ENCODE results near the gene WNT11.

The WNT11 gene

DNA sequence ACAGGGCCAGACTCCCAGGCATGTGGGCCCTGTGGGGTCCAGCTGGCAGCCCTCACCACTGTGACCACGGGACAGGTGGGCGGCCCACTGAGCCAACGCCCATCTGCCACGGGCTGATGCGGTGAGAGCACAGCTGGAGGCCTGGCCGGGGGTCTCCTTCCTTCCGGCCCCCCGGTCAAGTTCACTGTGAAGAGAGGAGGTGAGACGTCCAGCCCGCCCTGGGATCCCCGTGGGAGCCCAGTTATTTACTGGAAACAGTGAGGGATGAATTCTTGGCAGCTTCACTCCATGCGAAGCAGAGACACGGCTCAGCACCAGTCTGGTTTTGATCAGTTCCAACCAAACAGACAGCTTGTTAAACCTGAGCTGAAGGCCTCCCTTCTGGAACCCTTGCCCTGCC is 38.7 kb downstream of the WNT11 start:
- TF ChIP-seq, protein P1, sequence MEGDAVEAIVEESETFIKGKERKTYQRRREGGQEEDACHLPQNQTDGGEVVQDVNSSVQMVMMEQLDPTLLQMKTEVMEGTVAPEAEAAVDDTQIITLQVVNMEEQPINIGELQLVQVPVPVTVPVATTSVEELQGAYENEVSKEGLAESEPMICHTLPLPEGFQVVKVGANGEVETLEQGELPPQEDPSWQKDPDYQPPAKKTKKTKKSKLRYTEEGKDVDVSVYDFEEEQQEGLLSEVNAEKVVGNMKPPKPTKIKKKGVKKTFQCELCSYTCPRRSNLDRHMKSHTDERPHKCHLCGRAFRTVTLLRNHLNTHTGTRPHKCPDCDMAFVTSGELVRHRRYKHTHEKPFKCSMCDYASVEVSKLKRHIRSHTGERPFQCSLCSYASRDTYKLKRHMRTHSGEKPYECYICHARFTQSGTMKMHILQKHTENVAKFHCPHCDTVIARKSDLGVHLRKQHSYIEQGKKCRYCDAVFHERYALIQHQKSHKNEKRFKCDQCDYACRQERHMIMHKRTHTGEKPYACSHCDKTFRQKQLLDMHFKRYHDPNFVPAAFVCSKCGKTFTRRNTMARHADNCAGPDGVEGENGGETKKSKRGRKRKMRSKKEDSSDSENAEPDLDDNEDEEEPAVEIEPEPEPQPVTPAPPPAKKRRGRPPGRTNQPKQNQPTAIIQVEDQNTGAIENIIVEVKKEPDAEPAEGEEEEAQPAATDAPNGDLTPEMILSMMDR (IDR thresholded peaks at IDR 0.05; ENCODE audit: low read depth, low read length), result no peak
- no peak for DNase-seq (ENCODE audit: extremely low read depth, low read depth)

DNA sequence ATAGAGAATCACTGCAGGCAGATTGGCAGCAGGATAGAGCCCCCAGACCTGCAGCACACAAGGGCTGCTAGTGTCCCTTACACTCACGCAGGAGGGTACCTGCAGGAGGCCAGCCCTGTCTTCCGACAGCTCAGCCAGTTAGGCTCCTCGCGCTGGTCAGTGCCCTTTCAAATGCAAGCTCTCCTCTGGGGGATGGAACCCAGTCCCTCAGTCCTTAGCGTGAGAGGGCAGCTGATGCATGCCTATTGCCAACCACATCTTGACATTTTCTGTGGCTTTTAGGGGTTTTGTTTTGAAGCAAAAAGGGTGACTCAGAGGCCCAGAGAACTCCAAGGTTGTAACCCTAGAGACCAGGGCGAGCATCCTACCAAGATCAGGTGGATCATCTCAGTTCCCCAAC is 40.0 kb downstream of the WNT11 start:
- TF ChIP-seq, protein P1 (IDR thresholded peaks at IDR 0.05; ENCODE audit: low read depth, low read length), result no peak
- no peak for DNase-seq (ENCODE audit: extremely low read depth, low read depth)

DNA sequence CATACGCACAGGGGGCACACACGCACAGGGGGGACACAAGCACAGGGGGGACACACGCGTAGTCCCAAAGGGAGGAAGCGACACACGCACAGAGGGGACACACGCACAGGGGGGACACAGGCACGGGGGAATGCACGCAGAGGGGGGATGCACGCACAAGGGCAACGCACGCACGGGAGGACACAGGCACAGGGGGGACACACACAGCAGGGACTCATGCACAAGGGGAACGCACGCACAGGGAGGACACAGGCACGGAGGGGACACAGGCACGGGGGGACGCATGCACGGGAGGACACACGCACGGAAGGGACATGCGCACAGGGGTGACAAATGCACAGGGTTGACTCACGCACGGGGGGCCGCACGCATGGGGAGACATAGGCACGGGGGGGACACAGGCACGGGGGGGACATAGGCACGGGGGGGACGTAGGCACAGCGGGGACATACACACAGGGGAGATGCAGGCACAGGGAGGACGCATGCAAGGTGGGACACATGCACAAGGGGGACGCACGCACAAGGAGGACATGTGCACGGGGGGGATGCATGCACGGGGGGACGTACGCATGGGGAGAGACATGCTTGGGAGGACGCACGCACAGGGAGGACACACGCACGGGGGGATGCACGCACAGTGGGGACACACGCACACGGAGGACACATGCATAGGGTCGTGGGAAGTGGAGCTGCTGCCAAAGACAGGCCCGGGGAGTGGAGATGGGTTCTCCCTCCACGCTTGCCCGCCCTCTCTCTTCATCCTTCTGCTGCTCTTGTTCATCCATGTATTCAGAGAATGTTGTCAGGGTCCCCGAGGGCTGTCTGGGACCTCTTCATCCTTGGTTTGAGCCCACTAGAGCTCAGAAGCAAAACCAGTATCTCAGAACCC is 41.2 kb downstream of the WNT11 start:
- DNase-seq (ENCODE audit: extremely low read depth, low read depth), result no peak
- TF ChIP-seq, protein P1 (IDR thresholded peaks at IDR 0.05; ENCODE audit: low read depth, low read length), result no peak

DNA sequence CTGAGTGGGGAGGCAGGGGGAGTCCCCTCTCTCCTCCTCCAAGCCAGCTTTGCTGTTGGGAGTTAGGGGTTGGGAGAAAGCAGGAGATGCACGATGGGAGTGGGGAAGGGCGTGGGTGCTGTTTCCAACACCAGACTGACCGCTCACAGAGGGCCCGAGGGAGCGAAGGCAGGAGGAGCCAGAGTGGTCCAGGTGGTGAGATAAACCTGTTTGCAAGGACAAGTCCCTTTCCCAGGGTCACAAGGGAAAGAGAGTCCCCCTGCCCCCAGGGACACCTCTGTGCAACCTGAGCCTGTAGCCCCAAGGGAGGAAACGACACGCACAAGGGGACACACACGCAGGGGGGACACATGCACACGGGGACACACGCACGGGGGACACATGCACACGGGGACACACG is 42.2 kb downstream of the WNT11 start:
- TF ChIP-seq, protein P1 (IDR thresholded peaks at IDR 0.05; ENCODE audit: low read depth, low read length), result no peak
- DNase-seq (ENCODE audit: extremely low read depth, low read depth), result no peak

DNA sequence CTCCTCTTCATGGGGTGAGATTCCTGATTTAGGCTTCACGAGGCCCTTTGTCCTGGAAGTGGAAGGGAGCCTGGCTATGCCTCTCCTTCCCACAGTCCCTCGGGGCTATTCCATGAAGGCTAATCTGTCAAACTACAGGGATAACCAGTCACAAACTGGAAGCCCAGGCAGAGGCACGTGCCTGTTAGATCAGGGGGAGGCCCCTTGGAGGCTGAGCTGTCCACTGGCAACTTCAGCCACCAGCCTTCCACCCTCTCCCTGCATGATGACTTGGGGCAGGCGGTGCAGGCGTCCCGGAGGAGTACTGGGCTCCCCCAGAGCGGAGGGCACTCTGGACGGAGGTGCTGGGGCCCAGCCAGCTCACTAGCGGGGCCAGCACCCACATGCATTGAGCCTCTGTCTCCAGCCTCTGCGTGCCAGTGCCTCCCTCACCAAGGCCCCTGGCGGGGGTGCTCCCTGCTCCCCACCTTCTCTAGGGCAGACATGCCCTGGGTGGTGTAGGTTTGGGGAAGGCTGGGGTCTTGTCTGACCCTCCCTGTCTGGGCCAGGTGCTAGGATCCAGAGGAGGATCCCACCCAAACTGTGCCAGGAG is 42.9 kb downstream of the WNT11 start:
- no peak for DNase-seq (ENCODE audit: extremely low read depth, low read depth)
- TF ChIP-seq, protein P1 (IDR thresholded peaks at IDR 0.05; ENCODE audit: low read depth, low read length), result no peak

DNA sequence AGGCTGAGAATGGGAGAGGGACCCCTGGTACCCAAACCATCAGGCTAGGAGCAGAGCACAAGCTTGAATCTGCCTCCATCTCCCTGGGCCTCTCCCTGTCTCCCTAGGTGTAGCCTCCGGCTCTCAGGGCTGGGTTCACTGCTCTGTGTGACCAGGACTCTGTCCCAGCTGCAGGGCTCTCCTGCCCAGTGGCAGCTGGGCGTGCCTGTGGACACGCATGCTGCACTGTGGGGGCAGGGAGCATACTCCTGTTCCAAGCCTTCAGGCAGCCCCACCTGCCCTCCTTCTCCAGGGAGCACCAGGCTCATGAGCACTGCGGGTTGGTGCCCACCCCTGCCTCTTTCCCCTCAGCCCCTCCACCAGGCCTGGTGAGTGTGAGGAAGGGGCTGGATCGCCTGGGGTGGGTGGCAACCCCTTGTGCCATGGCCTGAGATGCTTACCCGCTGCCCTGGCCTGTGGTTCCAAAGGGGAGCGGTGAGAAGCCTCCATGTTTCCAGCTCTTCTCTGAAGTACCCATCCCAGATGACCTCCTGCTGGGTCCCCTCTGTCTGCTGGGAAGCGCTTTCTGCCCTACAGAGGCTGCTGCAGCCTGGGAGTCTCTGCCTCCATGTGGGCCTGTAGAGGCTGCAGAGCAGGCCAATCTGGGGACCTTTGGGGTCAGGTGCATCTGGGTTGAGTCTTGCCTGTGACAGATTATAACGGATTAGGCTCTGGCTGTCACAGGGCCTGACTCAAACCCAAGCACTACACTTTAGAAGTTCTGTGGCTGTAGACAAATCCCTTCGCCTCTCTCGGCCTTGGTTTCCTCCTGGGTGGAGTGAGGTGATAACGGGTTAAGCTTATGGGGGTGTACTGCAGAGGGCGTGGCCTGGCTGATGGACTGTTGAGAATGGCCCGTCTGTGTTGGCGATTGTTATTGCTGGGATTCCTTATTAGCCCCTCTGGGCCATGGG is 43.7 kb downstream of the WNT11 start:
- TF ChIP-seq, protein P1 (IDR thresholded peaks at IDR 0.05; ENCODE audit: low read depth, low read length), result no peak
- no peak for DNase-seq (ENCODE audit: extremely low read depth, low read depth)
